ENCODE results near the gene WIZ. TPM values are rescaled to one million over a fixed set of nuclear protein-coding genes. Genes with fewer than 3 reads are reported as not detected.

Gene WIZ, protein sequence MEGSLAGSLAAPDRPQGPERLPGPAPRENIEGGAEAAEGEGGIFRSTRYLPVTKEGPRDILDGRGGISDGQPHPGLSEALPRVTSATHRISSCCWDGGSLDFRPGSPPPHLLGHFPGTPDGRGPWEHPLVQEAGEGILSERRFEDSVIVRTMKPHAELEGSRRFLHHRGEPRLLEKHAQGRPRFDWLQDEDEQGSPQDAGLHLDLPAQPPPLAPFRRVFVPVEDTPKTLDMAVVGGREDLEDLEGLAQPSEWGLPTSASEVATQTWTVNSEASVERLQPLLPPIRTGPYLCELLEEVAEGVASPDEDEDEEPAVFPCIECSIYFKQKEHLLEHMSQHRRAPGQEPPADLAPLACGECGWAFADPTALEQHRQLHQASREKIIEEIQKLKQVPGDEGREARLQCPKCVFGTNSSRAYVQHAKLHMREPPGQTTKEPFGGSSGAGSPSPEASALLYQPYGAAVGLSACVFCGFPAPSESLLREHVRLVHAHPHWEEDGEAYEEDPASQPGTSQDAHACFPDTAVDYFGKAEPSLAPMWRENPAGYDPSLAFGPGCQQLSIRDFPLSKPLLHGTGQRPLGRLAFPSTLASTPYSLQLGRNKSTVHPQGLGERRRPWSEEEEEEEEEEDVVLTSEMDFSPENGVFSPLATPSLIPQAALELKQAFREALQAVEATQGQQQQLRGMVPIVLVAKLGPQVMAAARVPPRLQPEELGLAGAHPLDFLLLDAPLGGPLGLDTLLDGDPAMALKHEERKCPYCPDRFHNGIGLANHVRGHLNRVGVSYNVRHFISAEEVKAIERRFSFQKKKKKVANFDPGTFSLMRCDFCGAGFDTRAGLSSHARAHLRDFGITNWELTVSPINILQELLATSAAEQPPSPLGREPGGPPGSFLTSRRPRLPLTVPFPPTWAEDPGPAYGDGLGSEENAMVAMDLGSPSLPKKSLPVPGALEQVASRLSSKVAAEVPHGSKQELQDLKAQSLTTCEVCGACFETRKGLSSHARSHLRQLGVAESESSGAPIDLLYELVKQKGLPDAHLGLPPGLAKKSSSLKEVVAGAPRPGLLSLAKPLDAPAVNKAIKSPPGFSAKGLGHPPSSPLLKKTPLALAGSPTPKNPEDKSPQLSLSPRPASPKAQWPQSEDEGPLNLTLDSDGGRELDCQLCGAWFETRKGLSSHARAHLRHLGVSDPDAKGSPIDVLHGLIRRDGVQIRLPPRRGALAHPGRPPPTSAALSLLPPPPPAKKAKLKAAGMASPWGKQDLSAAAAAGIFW (N-terminal part only)
- 10 to 100 TPM; 24.4 to 94.6 (median 49.9) TPM for total RNA-seq

GRCh38 chr19:15449620-15450527 lies at the start of gene WIZ:
Gene WIZ, minus strand, starts transcription at chr19:15449956. Its CDS starts 1,649 bp downstream, at chr19:15448307.
- Histone ChIP-seq H3K9me3 (no peaks in the 10 kb centered on the region), H3K4me3 (peak within 1 kb of the TSS; percentile 45 to 82), H3K27me3 (peaks cover 10% of the 10 kb centered on the region), H3K36me3 (peaks cover 0 to 29% of the 10 kb centered on the region in 2 donors), H3K4me1 (peaks cover 0 to 57% (median 7%) of the 10 kb centered on the region in 3 donors), H3K27ac (peak within 1 kb of the TSS; percentile 25 to 93 (median 90))
- TF ChIP-seq POLR2A (IDR thresholded peaks at IDR 0.05) = no peak
- TF ChIP-seq POLR2AphosphoS5 (IDR thresholded peaks at IDR 0.05) = no peak
- no peak for TF ChIP-seq EP300 (IDR thresholded peaks at IDR 0.05)
- TF ChIP-seq, protein P1, sequence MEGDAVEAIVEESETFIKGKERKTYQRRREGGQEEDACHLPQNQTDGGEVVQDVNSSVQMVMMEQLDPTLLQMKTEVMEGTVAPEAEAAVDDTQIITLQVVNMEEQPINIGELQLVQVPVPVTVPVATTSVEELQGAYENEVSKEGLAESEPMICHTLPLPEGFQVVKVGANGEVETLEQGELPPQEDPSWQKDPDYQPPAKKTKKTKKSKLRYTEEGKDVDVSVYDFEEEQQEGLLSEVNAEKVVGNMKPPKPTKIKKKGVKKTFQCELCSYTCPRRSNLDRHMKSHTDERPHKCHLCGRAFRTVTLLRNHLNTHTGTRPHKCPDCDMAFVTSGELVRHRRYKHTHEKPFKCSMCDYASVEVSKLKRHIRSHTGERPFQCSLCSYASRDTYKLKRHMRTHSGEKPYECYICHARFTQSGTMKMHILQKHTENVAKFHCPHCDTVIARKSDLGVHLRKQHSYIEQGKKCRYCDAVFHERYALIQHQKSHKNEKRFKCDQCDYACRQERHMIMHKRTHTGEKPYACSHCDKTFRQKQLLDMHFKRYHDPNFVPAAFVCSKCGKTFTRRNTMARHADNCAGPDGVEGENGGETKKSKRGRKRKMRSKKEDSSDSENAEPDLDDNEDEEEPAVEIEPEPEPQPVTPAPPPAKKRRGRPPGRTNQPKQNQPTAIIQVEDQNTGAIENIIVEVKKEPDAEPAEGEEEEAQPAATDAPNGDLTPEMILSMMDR (IDR thresholded peaks at IDR 0.05) = no peak
- 0% methylated on average over 2 of the region's 77 CpGs; no CpG with 5 or more reads in 1 of the 2 donors for WGBS, 2 donors (ENCODE audit: low coverage in 1 of 2)
- peak; percentile 72 for ATAC-seq

DNA sequence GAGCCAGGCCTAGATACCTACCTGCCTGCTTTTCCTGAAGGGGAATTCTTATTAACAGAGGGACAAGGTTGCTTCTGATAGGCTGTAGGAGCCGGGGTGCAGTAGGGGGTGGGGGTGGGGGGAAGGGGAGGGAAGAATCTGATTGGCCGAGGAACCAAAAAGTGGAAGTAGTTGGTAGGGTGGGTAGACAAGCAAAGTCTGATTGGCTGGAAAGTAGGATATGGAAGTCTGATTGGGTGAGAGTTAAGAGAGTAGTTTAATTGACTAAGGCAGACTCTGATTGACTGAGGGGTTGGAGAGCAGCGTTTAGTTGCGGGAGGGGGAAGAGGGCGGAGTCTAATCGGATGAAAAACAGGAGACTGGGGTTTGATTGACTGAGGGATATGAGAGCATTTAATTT lies 49.2 kb upstream of the WIZ start:
- ATAC-seq = no peak

DNA sequence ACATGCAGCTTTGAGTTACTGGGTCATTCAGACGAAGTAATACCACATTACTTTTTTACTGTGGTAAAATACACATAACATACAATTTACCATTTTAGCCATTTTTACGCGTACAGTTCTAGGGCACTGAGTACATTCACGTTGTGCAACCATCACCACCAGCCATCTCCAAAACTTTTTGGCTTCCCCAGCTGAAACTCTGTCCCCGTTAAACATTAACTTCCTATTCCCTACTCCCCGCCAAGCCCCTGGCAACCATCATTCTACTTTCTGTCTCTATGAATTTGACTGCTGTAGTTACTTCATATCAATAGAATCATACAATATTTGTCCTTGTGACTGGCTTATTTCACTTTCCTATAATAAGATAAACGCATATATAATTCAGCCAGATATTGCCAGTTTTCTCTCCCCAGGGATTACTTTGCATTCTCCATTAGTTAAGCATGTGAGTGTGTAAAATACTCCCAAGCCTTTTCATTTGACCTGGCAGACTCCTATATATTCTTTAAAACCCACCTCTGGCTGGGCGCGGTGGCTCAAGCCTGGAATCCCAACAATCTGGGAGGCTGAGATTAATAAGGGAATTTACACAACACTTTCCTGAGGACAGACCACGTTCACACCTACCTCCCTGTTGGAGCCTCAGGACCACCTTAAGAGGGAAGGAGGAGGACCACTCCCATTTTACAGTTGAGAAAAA lies 48.6 kb upstream of the WIZ start:
- Histone ChIP-seq H3K27ac (no peak overlapping the region), H3K27me3 (peaks cover 42% of the 10 kb centered on the region), H3K9me3 (no peaks in the 10 kb centered on the region), H3K4me3 (no peak overlapping the region), H3K36me3 (no peaks in the 10 kb centered on the region), H3K4me1 (no peaks in the 10 kb centered on the region)
- TF ChIP-seq POLR2A (IDR thresholded peaks at IDR 0.05) = no peak
- TF ChIP-seq, protein P1 (IDR thresholded peaks at IDR 0.05) = no peak
- TF ChIP-seq POLR2AphosphoS5 (IDR thresholded peaks at IDR 0.05) = no peak
- no peak for TF ChIP-seq EP300 (IDR thresholded peaks at IDR 0.05)
- ATAC-seq = no peak
- 60 to 67% methylated on average over 6 to 10 of the region's 10 CpGs for WGBS, 2 donors (ENCODE audit: low coverage in 1 of 2)

More for the DNA sequence above, 49.2 kb upstream of the WIZ start:
- H3K4me3 ChIP-seq = no peak overlapping the region
- H3K27ac ChIP-seq = no peak overlapping the region
- TF ChIP-seq POLR2A (IDR thresholded peaks at IDR 0.05) (no peak), EP300 (IDR thresholded peaks at IDR 0.05) (no peak), POLR2AphosphoS5 (IDR thresholded peaks at IDR 0.05) (no peak)
- TF ChIP-seq, protein P1 (IDR thresholded peaks at IDR 0.05) = no peak
- H3K36me3 ChIP-seq = no peaks in the 10 kb centered on the region
- no peaks in the 10 kb centered on the region for H3K4me1 ChIP-seq
- 57 to 59% methylated on average over 4 to 6 of the region's 6 CpGs for WGBS, 2 donors (ENCODE audit: low coverage in 1 of 2)
- H3K9me3 ChIP-seq = no peaks in the 10 kb centered on the region
- peaks cover 44% of the 10 kb centered on the region for H3K27me3 ChIP-seq

Data from gastroesophageal sphincter (tissue), 4 donors.